Measurements from ENCODE around the gene CYP2C9. TPM values are rescaled to one million over a fixed set of nuclear protein-coding genes. Genes with fewer than 3 reads are reported as not detected.
"Not testable (repeated sequence)": the region's sequence is repeated elsewhere in the genome, so short reads cannot be mapped to it uniquely, and the experiment has no call there.

CYP2C9 gene
- total and polyA plus RNA-seq, 2 donors (not counting 1 experiment from before 2014, with no cell fraction given), result not detected

- H3K27ac Mint-ChIP-seq, result not testable (repeated sequence)
These were observed 7.7 kb downstream of the CYP2C9 start for GRCh38 chr10:94946181-94946580.

GRCh38 chr10:94963901-94964300 lies 25.4 kb downstream of the CYP2C9 start:
- CTCF ChIA-PET, result interaction anchor here (0.9 to 1.2 kb wide), 2 partner anchors 279 to 467 kb away, joined by 3 to 5 read pairs; no protein-coding TSS in a partner anchor
- no peak for TF ChIP-seq EZH2 (IDR thresholded peaks at IDR 0.05; ENCODE audit: borderline replicate concordance, insufficient read depth, low read depth, low read length, poor library complexity, severe bottlenecking)
- peak; percentile 37 for TF ChIP-seq CTCF (IDR thresholded peaks at IDR 0.05)
- no peak overlapping the region for H3K4me3 ChIP-seq (ENCODE audit: control extremely low read depth in 1 of 5, extremely low read depth in 1 of 5, insufficient read depth in 1 of 5, low read depth in 2 of 5, low read length in 4 of 5)
- Mint-ChIP-seq H3K27me3 (peaks cover 16% of the 10 kb centered on the region), H3K4me1 (no peaks in the 10 kb centered on the region), H3K27ac (no peak overlapping the region), H3K4me3 (no peak overlapping the region), H3K9me3 (ENCODE audit: insufficient read depth) (no peaks in the 10 kb centered on the region)
- intact Hi-C loops (cut with micrococcal nuclease), result no loop called here
- H3K79me2 ChIP-seq (ENCODE audit: control insufficient read depth, insufficient read depth, low read length), result no peaks in the 10 kb centered on the region
- POLR2A ChIA-PET, result no interaction called here
- WGBS (ENCODE audit: insufficient coverage), result 0% methylated on average over 1 of the region's 1 CpG
- H3K4me2 ChIP-seq (replicated peaks; ENCODE audit: low read depth, low read length, poor library complexity, severe bottlenecking), result no peak overlapping the region
- ATAC-seq (ENCODE audit: low read depth), result no peak
- no peaks in the 10 kb centered on the region for H3K27me3 ChIP-seq (replicated peaks in 1 of 4; ENCODE audit: control extremely low read depth in 1 of 4, control insufficient read depth in 3 of 4, insufficient read depth in 4 of 4, low read length in 3 of 4)
- no peaks in the 10 kb centered on the region for H4K20me1 ChIP-seq (ENCODE audit: control insufficient read depth, insufficient read depth, low read length, poor library complexity, severe bottlenecking)
- no peak overlapping the region for H3K27ac ChIP-seq (ENCODE audit: low read length in 2 of 2)
- H3K4me1 ChIP-seq (ENCODE audit: control insufficient read depth in 2 of 2, insufficient read depth in 2 of 2, low read length in 2 of 2), result no peaks in the 10 kb centered on the region
- H3K9ac ChIP-seq (ENCODE audit: low read length), result no peak overlapping the region
- peaks cover 0 to 4% (median 0%) of the 10 kb centered on the region in 3 donors for H3K9me3 ChIP-seq (ENCODE audit: control extremely low read depth in 1 of 3, control insufficient read depth in 2 of 3, insufficient read depth in 1 of 3, low read length in 2 of 3)
- peak; percentile 3 for DNase-seq
- no peaks in the 10 kb centered on the region for H3K36me3 ChIP-seq (replicated peaks in 1 of 2; ENCODE audit: control extremely low read depth in 1 of 2, control insufficient read depth in 1 of 2, extremely low read depth in 1 of 2, insufficient read depth in 2 of 2, low read length in 1 of 2)
- no peak overlapping the region for H2AFZ ChIP-seq (ENCODE audit: insufficient read depth, low read depth, low read length, poor library complexity, severe bottlenecking)

More at GRCh38 chr10:94946181-94946580, 7.7 kb downstream of the CYP2C9 start:
- H4K20me1 ChIP-seq (ENCODE audit: control insufficient read depth, insufficient read depth, low read length, poor library complexity, severe bottlenecking); H3K4me1 ChIP-seq (ENCODE audit: control insufficient read depth in 2 of 2, insufficient read depth in 2 of 2, low read length in 2 of 2); H3K9ac ChIP-seq (ENCODE audit: low read length); H2AFZ ChIP-seq (ENCODE audit: insufficient read depth, low read depth, low read length, poor library complexity, severe bottlenecking); CTCF ChIA-PET; H3K4me3 ChIP-seq (ENCODE audit: control extremely low read depth in 1 of 5, extremely low read depth in 1 of 5, insufficient read depth in 1 of 5, low read depth in 2 of 5, low read length in 4 of 5); DNase-seq; POLR2A ChIA-PET; H3K79me2 ChIP-seq (ENCODE audit: control insufficient read depth, insufficient read depth, low read length); H3K27me3 Mint-ChIP-seq; H3K4me1 Mint-ChIP-seq; H3K27ac ChIP-seq (ENCODE audit: low read length in 2 of 2); H3K4me2 ChIP-seq (replicated peaks; ENCODE audit: low read depth, low read length, poor library complexity, severe bottlenecking); H3K9me3 Mint-ChIP-seq (ENCODE audit: insufficient read depth); intact Hi-C loops (cut with micrococcal nuclease); ATAC-seq (ENCODE audit: low read depth); H3K27me3 ChIP-seq (replicated peaks in 1 of 4; ENCODE audit: control extremely low read depth in 1 of 4, control insufficient read depth in 3 of 4, insufficient read depth in 4 of 4, low read length in 3 of 4); H3K36me3 ChIP-seq (replicated peaks in 1 of 2; ENCODE audit: control extremely low read depth in 1 of 2, control insufficient read depth in 1 of 2, extremely low read depth in 1 of 2, insufficient read depth in 2 of 2, low read length in 1 of 2); H3K4me3 Mint-ChIP-seq: not testable (repeated sequence)
- peaks cover 0 to 12% (median 6%) of the 10 kb centered on the region in 3 donors for H3K9me3 ChIP-seq (ENCODE audit: control extremely low read depth in 1 of 3, control insufficient read depth in 2 of 3, insufficient read depth in 1 of 3, low read length in 2 of 3)
- WGBS (ENCODE audit: insufficient coverage), result 100% methylated on average over 2 of the region's 4 CpGs
